ENCODE measurements around the gene PRKAR1B. TPM values are rescaled to one million over a fixed set of nuclear protein-coding genes. Genes with fewer than 3 reads are reported as not detected.

Gene PRKAR1B
- total RNA-seq, 2 experiments from 2014 or later = 28.0 to 28.2 TPM

- peak overlapping the region; percentile 11 for H3K4me3 Mint-ChIP-seq
- POLR2A ChIA-PET = interaction anchor here (0.7 to 3.7 kb wide), 5 partner anchors 10 to 33 kb away, joined by 3 to 69 read pairs (median 3); no protein-coding TSS in a partner anchor
Observed at GRCh38 chr7:584820-585219, 142.3 kb downstream of the PRKAR1B start.

GRCh38 chr7:584122-584465 is 143.0 kb downstream of the PRKAR1B start:
- POLR2A ChIA-PET = interaction anchor here (1.6 to 3.7 kb wide), 2 partner anchors 12 to 19 kb away, joined by 3 to 69 read pairs; no protein-coding TSS in a partner anchor
- Mint-ChIP-seq H3K4me1 (ENCODE audit: low read depth) (peaks cover 38% of the 10 kb centered on the region), H3K4me3 (peak overlapping the region; percentile 80), H3K27ac (peak overlapping the region; percentile 93), H3K9me3 (peaks cover 19% of the 10 kb centered on the region), H3K27me3 (no peaks in the 10 kb centered on the region), H3K36me3 (peaks cover 48% of the 10 kb centered on the region)
- DNase-seq = peak; percentile 96
- CTCF ChIA-PET = interaction anchor here (1.5 kb wide), 1 partner anchor 262 kb away, joined by 3 read pairs; no protein-coding TSS in a partner anchor
- intact Hi-C loops (cut with micrococcal nuclease) = loop anchor here (1.0 to 5.0 kb wide), 4 partner anchors 17 to 143 kb away; partner anchors contain the start of genes DNAAF5, PDGFA and PRKAR1B

More at GRCh38 chr7:584820-585219, 142.3 kb downstream of the PRKAR1B start:
- Mint-ChIP-seq H3K27me3 (no peaks in the 10 kb centered on the region), H3K4me1 (ENCODE audit: low read depth) (peaks cover 38% of the 10 kb centered on the region), H3K36me3 (peaks cover 47% of the 10 kb centered on the region), H3K27ac (peak overlapping the region; percentile 93), H3K9me3 (peaks cover 19% of the 10 kb centered on the region)
- intact Hi-C loops (cut with micrococcal nuclease) = loop anchor here (1.0 to 5.0 kb wide), 4 partner anchors 16 to 142 kb away; partner anchors contain the start of genes DNAAF5, PDGFA and PRKAR1B
- no peak for DNase-seq
- CTCF ChIA-PET = interaction anchor here (1.2 to 1.7 kb wide), 3 partner anchors 20 to 263 kb away, joined by 3 to 4 read pairs (median 3); no protein-coding TSS in a partner anchor

GRCh38 chr7:583410-584121 is 143.5 kb downstream of the PRKAR1B start:
- H3K4me3 Mint-ChIP-seq = peak overlapping the region; percentile 80
- peaks cover 38% of the 10 kb centered on the region for H3K4me1 Mint-ChIP-seq (ENCODE audit: low read depth)
- intact Hi-C loops (cut with micrococcal nuclease) = loop anchor here (1.0 to 5.0 kb wide), 4 partner anchors 18 to 144 kb away; partner anchors contain the start of genes DNAAF5, PDGFA and PRKAR1B
- POLR2A ChIA-PET = interaction anchor here (3.7 kb wide), 1 partner anchor 19 kb away, joined by 69 read pairs; no protein-coding TSS in a partner anchor
- no peaks in the 10 kb centered on the region for H3K27me3 Mint-ChIP-seq
- no peak for DNase-seq
- CTCF ChIA-PET = no interaction called here
- H3K36me3 Mint-ChIP-seq = peaks cover 43% of the 10 kb centered on the region
- H3K27ac Mint-ChIP-seq = peak overlapping the region; percentile 93
- H3K9me3 Mint-ChIP-seq = peaks cover 16% of the 10 kb centered on the region

- peak overlapping the region; percentile 93 for H3K27ac Mint-ChIP-seq
- H3K4me3 Mint-ChIP-seq = peak overlapping the region; percentile 80
- peaks cover 43% of the 10 kb centered on the region for H3K36me3 Mint-ChIP-seq
- POLR2A ChIA-PET = no interaction called here
- H3K4me1 Mint-ChIP-seq (ENCODE audit: low read depth) = peaks cover 38% of the 10 kb centered on the region
- DNase-seq = peak; percentile 42
- peaks cover 12% of the 10 kb centered on the region for H3K9me3 Mint-ChIP-seq
- H3K27me3 Mint-ChIP-seq = no peaks in the 10 kb centered on the region
- CTCF ChIA-PET = no interaction called here
- intact Hi-C loops (cut with micrococcal nuclease) = loop anchor here (5.0 kb wide), 2 partner anchors 66 to 144 kb away; partner anchors contain the start of genes DNAAF5, PDGFA and PRKAR1B
Observed at GRCh38 chr7:582931-583330, 144.2 kb downstream of the PRKAR1B start.

GRCh38 chr7:582081-582835 is 144.8 kb downstream of the PRKAR1B start:
- Mint-ChIP-seq H3K36me3 (peaks cover 39% of the 10 kb centered on the region), H3K4me1 (ENCODE audit: low read depth) (peaks cover 38% of the 10 kb centered on the region), H3K4me3 (no peak overlapping the region), H3K27ac (no peak overlapping the region), H3K9me3 (peaks cover 12% of the 10 kb centered on the region), H3K27me3 (no peaks in the 10 kb centered on the region)
- POLR2A ChIA-PET = no interaction called here
- CTCF ChIA-PET = no interaction called here
- intact Hi-C loops (cut with micrococcal nuclease) = loop anchor here (5.0 kb wide), 2 partner anchors 65 to 145 kb away; partner anchors contain the start of genes DNAAF5, PDGFA and PRKAR1B
- no peak for DNase-seq

- Mint-ChIP-seq H3K4me3 (no peak overlapping the region), H3K27me3 (no peaks in the 10 kb centered on the region), H3K27ac (no peak overlapping the region), H3K4me1 (ENCODE audit: low read depth) (peaks cover 7% of the 10 kb centered on the region), H3K36me3 (peaks cover 26% of the 10 kb centered on the region), H3K9me3 (peaks cover 4% of the 10 kb centered on the region)
- intact Hi-C loops (cut with micrococcal nuclease) = no loop called here
- POLR2A ChIA-PET = no interaction called here
- CTCF ChIA-PET = no interaction called here
- no peak for DNase-seq
Observed at GRCh38 chr7:578386-578785, 148.7 kb downstream of the PRKAR1B start.

- no peak for DNase-seq
- H3K36me3 Mint-ChIP-seq = peaks cover 22% of the 10 kb centered on the region
- peaks cover 2% of the 10 kb centered on the region for H3K4me1 Mint-ChIP-seq (ENCODE audit: low read depth)
- ChIA-PET CTCF (no interaction called here), POLR2A (no interaction called here)
- intact Hi-C loops (cut with micrococcal nuclease) = no loop called here
- H3K27ac Mint-ChIP-seq = no peak overlapping the region
- H3K4me3 Mint-ChIP-seq = no peak overlapping the region
- H3K27me3 Mint-ChIP-seq = no peaks in the 10 kb centered on the region
- H3K9me3 Mint-ChIP-seq = peaks cover 4% of the 10 kb centered on the region
Observed at GRCh38 chr7:577741-578370, 149.2 kb downstream of the PRKAR1B start.

- H3K4me3 Mint-ChIP-seq = no peak overlapping the region
Observed at GRCh38 chr7:577278-577665, 149.8 kb downstream of the PRKAR1B start.

GRCh38 chr7:576524-577277 is 150.4 kb downstream of the PRKAR1B start:
- Mint-ChIP-seq H3K27me3 (no peaks in the 10 kb centered on the region), H3K4me3 (no peak overlapping the region)
- CTCF ChIA-PET = no interaction called here

More at GRCh38 chr7:577278-577665, 149.8 kb downstream of the PRKAR1B start:
- intact Hi-C loops (cut with micrococcal nuclease) = no loop called here
- H3K4me1 Mint-ChIP-seq (ENCODE audit: low read depth) = no peaks in the 10 kb centered on the region
- H3K9me3 Mint-ChIP-seq = peaks cover 4% of the 10 kb centered on the region
- H3K27ac Mint-ChIP-seq = no peak overlapping the region
- no peak for DNase-seq
- H3K27me3 Mint-ChIP-seq = no peaks in the 10 kb centered on the region
- peaks cover 22% of the 10 kb centered on the region for H3K36me3 Mint-ChIP-seq
- ChIA-PET CTCF (no interaction called here), POLR2A (no interaction called here)

GRCh38 chr7:575425-576366 is 151.4 kb downstream of the PRKAR1B start:
- peaks cover 4% of the 10 kb centered on the region for H3K9me3 Mint-ChIP-seq
- DNase-seq = no peak
- H3K27ac Mint-ChIP-seq = no peak overlapping the region
- CTCF ChIA-PET = no interaction called here
- H3K27me3 Mint-ChIP-seq = no peaks in the 10 kb centered on the region
- H3K36me3 Mint-ChIP-seq = peaks cover 22% of the 10 kb centered on the region
- H3K4me3 Mint-ChIP-seq = no peak overlapping the region
- POLR2A ChIA-PET = no interaction called here
- intact Hi-C loops (cut with micrococcal nuclease) = no loop called here
- H3K4me1 Mint-ChIP-seq (ENCODE audit: low read depth) = no peaks in the 10 kb centered on the region

More at GRCh38 chr7:576524-577277, 150.4 kb downstream of the PRKAR1B start:
- H3K4me1 Mint-ChIP-seq (ENCODE audit: low read depth) = no peaks in the 10 kb centered on the region
- POLR2A ChIA-PET = no interaction called here
- intact Hi-C loops (cut with micrococcal nuclease) = no loop called here
- H3K9me3 Mint-ChIP-seq = peaks cover 4% of the 10 kb centered on the region
- DNase-seq = no peak
- peaks cover 22% of the 10 kb centered on the region for H3K36me3 Mint-ChIP-seq
- H3K27ac Mint-ChIP-seq = no peak overlapping the region
